ENCODE data around the gene ATXN3L. TPM values are rescaled to one million over a fixed set of nuclear protein-coding genes. Genes with fewer than 3 reads are reported as not detected.

The ATXN3L gene
- total RNA-seq, 4 donors from 2014 or later: not detected

DNA sequence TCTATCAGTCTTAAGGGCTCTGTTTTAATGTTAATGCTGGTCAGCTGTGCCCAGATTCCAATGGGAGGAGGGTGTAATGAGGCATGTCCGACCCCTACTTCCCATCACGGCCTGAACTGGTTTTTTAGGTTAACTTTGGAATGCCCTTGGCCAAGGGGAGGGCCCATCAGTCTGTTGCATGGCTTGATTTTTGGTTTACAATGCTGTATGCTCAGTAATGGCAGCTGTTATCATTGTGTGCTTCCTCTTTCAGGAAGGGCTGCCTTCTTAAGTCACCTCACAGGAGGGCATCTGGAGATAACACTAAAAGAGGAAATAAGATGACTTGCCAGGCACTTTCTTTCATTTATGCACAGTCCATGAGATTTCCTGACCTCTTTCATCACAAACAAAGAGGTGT, 36.3 kb downstream of the ATXN3L start:
- 51 to 71% methylated on average over 2 of the region's 2 CpGs for WGBS, 2 donors
- TF ChIP-seq POLR2A (IDR thresholded peaks at IDR 0.05): no peak
- TF ChIP-seq, protein P1, sequence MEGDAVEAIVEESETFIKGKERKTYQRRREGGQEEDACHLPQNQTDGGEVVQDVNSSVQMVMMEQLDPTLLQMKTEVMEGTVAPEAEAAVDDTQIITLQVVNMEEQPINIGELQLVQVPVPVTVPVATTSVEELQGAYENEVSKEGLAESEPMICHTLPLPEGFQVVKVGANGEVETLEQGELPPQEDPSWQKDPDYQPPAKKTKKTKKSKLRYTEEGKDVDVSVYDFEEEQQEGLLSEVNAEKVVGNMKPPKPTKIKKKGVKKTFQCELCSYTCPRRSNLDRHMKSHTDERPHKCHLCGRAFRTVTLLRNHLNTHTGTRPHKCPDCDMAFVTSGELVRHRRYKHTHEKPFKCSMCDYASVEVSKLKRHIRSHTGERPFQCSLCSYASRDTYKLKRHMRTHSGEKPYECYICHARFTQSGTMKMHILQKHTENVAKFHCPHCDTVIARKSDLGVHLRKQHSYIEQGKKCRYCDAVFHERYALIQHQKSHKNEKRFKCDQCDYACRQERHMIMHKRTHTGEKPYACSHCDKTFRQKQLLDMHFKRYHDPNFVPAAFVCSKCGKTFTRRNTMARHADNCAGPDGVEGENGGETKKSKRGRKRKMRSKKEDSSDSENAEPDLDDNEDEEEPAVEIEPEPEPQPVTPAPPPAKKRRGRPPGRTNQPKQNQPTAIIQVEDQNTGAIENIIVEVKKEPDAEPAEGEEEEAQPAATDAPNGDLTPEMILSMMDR (IDR thresholded peaks at IDR 0.05): no peak
- H3K4me1 ChIP-seq: no peaks in the 10 kb centered on the region
- H3K9me3 ChIP-seq: no peaks in the 10 kb centered on the region
- no peak for DNase-seq
- H3K27me3 ChIP-seq: no peaks in the 10 kb centered on the region
- intact Hi-C loops (cut with DNase I): no loop called here
- H3K27ac ChIP-seq: no peak overlapping the region
- no peak overlapping the region for H3K4me3 ChIP-seq
- H3K36me3 ChIP-seq: no peaks in the 10 kb centered on the region

DNA sequence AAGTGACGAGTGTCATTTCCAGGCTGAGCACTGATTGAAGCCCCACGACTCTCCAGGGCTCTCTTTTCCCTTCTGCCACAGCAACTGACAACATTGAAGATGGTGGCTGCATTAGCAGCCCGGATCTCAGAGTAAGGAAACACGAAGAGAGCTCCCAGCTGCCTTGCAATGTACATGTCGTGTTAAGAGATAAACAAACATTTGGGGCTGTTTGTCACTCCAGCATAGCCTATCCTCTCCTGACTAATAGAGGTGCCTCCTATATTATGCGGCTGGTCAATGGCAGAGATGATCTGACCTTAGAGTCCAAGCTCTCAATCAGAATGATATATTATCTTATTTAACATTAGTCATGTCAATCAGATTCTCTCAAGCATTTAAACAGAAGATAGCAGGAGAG, 38.6 kb downstream of the ATXN3L start:
- no peaks in the 10 kb centered on the region for H3K36me3 ChIP-seq
- no peaks in the 10 kb centered on the region for H3K27me3 ChIP-seq
- H3K9me3 ChIP-seq: no peaks in the 10 kb centered on the region
- intact Hi-C loops (cut with DNase I): no loop called here
- no peaks in the 10 kb centered on the region for H3K4me1 ChIP-seq
- no peak for DNase-seq
- no peak overlapping the region for H3K27ac ChIP-seq
- no peak for TF ChIP-seq POLR2A (IDR thresholded peaks at IDR 0.05)
- 79 to 100% methylated on average over 2 to 6 of the region's 6 CpGs for WGBS, 2 donors
- H3K4me3 ChIP-seq: no peak overlapping the region

DNA sequence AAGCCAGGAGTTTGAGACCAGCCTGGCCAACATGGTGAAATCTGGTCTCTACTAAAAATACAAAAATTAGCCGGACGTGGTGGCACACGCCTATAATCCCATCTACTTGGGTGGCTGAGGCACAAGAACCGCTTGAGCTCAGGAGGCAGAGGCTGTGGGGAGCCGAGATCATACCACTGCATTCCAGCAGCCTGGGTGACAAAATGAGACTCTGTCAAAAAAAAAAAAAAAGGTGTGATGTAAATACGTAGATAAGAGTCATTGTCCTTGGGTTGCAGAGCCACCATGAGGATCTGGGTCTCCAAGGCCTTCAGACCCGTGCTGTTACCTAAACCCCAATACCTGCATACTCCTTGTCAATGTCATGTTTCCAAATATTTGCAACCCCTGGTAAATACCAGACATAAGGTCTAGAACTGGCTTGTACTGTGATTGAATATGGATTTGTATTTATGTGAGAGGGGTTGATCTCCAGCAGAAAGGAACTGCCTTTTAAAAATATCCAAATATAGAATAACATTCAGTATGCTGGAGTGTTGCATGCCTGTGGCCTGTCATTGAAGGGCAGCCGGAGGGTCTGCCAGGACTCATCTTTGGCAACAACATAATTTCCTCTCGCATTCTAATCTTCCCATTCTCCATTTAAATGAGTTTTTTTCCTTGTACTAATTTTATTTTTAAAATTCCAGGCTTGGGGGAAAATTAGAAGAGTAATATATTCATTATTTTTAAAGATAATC, 40.4 kb downstream of the ATXN3L start:
- intact Hi-C loops (cut with DNase I): no loop called here
- H3K36me3 ChIP-seq: no peaks in the 10 kb centered on the region

DNA sequence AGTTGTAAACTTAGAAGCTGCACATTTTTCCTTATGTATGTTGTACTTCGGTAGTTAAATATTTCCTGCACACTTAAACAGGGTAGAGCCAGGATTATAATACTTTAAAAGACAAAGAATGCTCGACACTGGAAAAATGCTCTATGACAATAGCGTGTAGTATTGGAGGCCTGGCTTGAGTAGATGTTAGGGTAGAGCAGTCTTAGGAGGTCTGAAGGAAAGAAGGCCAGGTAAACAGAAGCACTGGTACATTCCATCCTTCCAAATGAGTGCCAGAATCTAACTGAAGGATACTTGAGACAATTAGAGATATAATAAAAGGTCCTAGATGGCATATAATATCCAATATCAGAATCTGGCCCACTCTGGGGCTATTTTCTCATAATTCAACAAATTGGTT, 42.3 kb downstream of the ATXN3L start:
- Histone ChIP-seq H3K36me3 (no peaks in the 10 kb centered on the region), H3K27ac (no peak overlapping the region), H3K4me1 (no peaks in the 10 kb centered on the region), H3K27me3 (no peaks in the 10 kb centered on the region), H3K9me3 (no peaks in the 10 kb centered on the region), H3K4me3 (no peak overlapping the region)
- TF ChIP-seq POLR2A (IDR thresholded peaks at IDR 0.05): no peak
- TF ChIP-seq, protein P1 (IDR thresholded peaks at IDR 0.05): no peak
- 67 to 76% methylated on average over 3 of the region's 3 CpGs for WGBS, 2 donors
- no peak for DNase-seq
- intact Hi-C loops (cut with DNase I): no loop called here

More for the DNA sequence above, 40.4 kb downstream of the ATXN3L start:
- no peaks in the 10 kb centered on the region for H3K9me3 ChIP-seq
- no peak for TF ChIP-seq POLR2A (IDR thresholded peaks at IDR 0.05)
- TF ChIP-seq, protein P1 (IDR thresholded peaks at IDR 0.05): no peak
- H3K4me1 ChIP-seq: no peaks in the 10 kb centered on the region
- no peak overlapping the region for H3K4me3 ChIP-seq
- DNase-seq: no peak
- H3K27ac ChIP-seq: no peak overlapping the region
- no peaks in the 10 kb centered on the region for H3K27me3 ChIP-seq
- WGBS, 2 donors: 82 to 98% methylated on average over 9 of the region's 9 CpGs

DNA sequence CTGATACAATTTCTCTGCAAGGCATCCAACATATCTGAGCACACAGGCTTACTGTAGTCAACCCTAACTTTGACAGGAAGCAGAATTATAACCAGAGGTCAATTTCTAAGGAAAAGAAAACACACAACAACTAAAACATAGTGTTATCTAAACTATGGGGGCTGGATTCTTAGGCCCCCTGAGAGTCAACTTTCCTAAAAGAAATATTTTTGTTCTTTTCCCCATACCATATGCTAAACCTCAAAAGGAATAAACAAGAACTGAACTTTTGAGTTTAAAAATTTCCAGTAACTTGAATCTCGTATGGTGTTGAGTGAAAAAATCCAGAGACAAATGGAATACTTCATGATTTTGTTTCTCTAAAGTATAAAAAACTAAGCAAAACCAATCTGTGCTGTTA, 42.9 kb downstream of the ATXN3L start:
- H3K9me3 ChIP-seq: no peaks in the 10 kb centered on the region
- TF ChIP-seq, protein P1 (IDR thresholded peaks at IDR 0.05): no peak
- no peak for TF ChIP-seq POLR2A (IDR thresholded peaks at IDR 0.05)
- no peak for DNase-seq
- no peak overlapping the region for H3K4me3 ChIP-seq
- H3K27ac ChIP-seq: no peak overlapping the region
- intact Hi-C loops (cut with DNase I): no loop called here
- H3K36me3 ChIP-seq: no peaks in the 10 kb centered on the region
- WGBS, 2 donors: 43 to 77% methylated on average over 1 of the region's 1 CpG
- H3K27me3 ChIP-seq: no peaks in the 10 kb centered on the region
- H3K4me1 ChIP-seq: no peaks in the 10 kb centered on the region

Data from esophagus squamous epithelium (tissue), 5 donors.